Measurements from ENCODE around the gene ZNF492. TPM values are rescaled to one million over a fixed set of nuclear protein-coding genes. Genes with fewer than 3 reads are reported as not detected.

Gene ZNF492
- total and polyA plus RNA-seq, 10 of the 15 experiments (the other 5 are each of a cell fraction or from before 2014, with no cell fraction given) = not detected

DNA sequence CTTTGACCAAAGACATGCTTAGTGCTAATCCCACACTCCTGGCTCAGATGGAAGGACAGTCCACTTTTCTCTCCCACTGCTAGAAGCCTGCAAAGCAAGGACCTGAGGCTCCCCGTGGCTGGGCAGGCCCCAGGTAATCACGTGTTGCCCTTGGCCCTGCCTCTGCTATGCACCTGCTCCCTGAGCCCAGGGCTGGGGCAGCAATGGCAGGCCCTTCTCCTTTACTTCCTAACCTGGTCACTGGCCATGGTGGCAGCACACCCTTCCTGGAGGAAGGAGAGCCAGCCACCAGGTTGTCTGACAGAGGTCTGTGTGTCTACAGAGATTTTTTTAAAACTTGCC, 27.9 kb upstream of the ZNF492 start:
- ATAC-seq (no peak), DNase-seq (ENCODE audit: low read depth, low spot score) (no peak), FAIRE-seq (no peak)
- H2AFZ ChIP-seq (ENCODE audit: control insufficient read depth, low read depth, low read length) = no peak overlapping the region
- no peaks in the 10 kb centered on the region; the same call in 2 of the 3 replicates for H3K9me3 ChIP-seq (replicated peaks; ENCODE audit: control insufficient read depth, insufficient read depth, low read length)
- no peak overlapping the region for H3K4me2 ChIP-seq (ENCODE audit: control insufficient read depth, insufficient read depth)
- intact Hi-C loops (cut with micrococcal nuclease; ENCODE audit: unreplicated experiment) = no loop called here
- no peaks in the 10 kb centered on the region for H3K79me2 ChIP-seq (ENCODE audit: control insufficient read depth, insufficient read depth, low read length)
- in situ Hi-C loops (cut with MboI) = no loop called here
- H3K4me3 ChIP-seq = no peak overlapping the region
- no peaks in the 10 kb centered on the region for H3K36me3 ChIP-seq (ENCODE audit: control insufficient read depth in 2 of 2, insufficient read depth in 2 of 2, low read length in 1 of 2)
- no peaks in the 10 kb centered on the region for H4K20me1 ChIP-seq (ENCODE audit: control insufficient read depth, insufficient read depth)
- WGBS (ENCODE audit: insufficient coverage, insufficient replicate concordance, low lambda C conversion rate, missing lambda C conversion rate) = 0% methylated on average over 2 of the region's 2 CpGs
- TF ChIP-seq TARDBP (IDR thresholded peaks at IDR 0.05; ENCODE audit: borderline replicate concordance) (no peak), IKZF1 (conservative IDR thresholded peaks at IDR 0.05) (no peak), JUNB (IDR thresholded peaks at IDR 0.05) (no peak), RBBP5 (conservative IDR thresholded peaks at IDR 0.05) (no peak), IKZF2 (IDR thresholded peaks at IDR 0.05) (no peak), FOXM1 (IDR thresholded peaks at IDR 0.05; ENCODE audit: low read depth, low read length) (no peak), SREBF1 (IDR thresholded peaks at IDR 0.05; ENCODE audit: low read length) (no peak), SPI1 (IDR thresholded peaks at IDR 0.05; ENCODE audit: borderline replicate concordance, insufficient read depth, low read depth, low read length) (no peak), TBL1XR1 (IDR thresholded peaks at IDR 0.05; ENCODE audit: low read depth, low read length) (no peak), JUND (IDR thresholded peaks at IDR 0.05; ENCODE audit: low read depth, low read length) (no peak)
- TF ChIP-seq, protein P1, sequence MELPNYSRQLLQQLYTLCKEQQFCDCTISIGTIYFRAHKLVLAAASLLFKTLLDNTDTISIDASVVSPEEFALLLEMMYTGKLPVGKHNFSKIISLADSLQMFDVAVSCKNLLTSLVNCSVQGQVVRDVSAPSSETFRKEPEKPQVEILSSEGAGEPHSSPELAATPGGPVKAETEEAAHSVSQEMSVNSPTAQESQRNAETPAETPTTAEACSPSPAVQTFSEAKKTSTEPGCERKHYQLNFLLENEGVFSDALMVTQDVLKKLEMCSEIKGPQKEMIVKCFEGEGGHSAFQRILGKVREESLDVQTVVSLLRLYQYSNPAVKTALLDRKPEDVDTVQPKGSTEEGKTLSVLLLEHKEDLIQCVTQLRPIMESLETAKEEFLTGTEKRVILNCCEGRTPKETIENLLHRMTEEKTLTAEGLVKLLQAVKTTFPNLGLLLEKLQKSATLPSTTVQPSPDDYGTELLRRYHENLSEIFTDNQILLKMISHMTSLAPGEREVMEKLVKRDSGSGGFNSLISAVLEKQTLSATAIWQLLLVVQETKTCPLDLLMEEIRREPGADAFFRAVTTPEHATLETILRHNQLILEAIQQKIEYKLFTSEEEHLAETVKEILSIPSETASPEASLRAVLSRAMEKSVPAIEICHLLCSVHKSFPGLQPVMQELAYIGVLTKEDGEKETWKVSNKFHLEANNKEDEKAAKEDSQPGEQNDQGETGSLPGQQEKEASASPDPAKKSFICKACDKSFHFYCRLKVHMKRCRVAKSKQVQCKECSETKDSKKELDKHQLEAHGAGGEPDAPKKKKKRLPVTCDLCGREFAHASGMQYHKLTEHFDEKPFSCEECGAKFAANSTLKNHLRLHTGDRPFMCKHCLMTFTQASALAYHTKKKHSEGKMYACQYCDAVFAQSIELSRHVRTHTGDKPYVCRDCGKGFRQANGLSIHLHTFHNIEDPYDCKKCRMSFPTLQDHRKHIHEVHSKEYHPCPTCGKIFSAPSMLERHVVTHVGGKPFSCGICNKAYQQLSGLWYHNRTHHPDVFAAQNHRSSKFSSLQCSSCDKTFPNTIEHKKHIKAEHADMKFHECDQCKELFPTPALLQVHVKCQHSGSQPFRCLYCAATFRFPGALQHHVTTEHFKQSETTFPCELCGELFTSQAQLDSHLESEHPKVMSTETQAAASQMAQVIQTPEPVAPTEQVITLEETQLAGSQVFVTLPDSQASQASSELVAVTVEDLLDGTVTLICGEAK (IDR thresholded peaks at IDR 0.05; ENCODE audit: borderline replicate concordance) = no peak
- no peaks in the 10 kb centered on the region for H3K4me1 ChIP-seq (ENCODE audit: control insufficient read depth, insufficient read depth, low read length)
- no peaks in the 10 kb centered on the region for H3K27me3 ChIP-seq (replicated peaks in 1 of 2; ENCODE audit: control insufficient read depth in 2 of 2, insufficient read depth in 2 of 2, low read length in 1 of 2)
- ChIA-PET SMC1A (ENCODE audit: uncharacterized antibody, unreplicated experiment) (no interaction called here), CTCF (no interaction called here), POLR2A (no interaction called here), RAD21 (ENCODE audit: unreplicated experiment) (no interaction called here)
- no peak overlapping the region for H3K27ac ChIP-seq (ENCODE audit: control insufficient read depth, insufficient read depth)
- no TSS peak for BruUV-seq (replicated peaks)
- H3K9ac ChIP-seq (ENCODE audit: control insufficient read depth, insufficient read depth, low read length) = no peak overlapping the region
